D721Med (cell line): ENCODE data around the gene RNF130.

Source experiments
- DNase-seq: peaks from one replicate; pipeline ENCODE4 v3.0.0; 2011; ENCODE audit warnings: low spot score; ENCODE audit not compliant: insufficient read length
- FAIRE-seq: peaks from 2 replicates; lab custom pipeline; 2011; peaks lifted over from hg19 to GRCh38; lab: Jason Lieb, UNC
- CTCF ChIP-seq: IDR thresholded peaks from 2 replicates; pipeline ENCODE4 v1.5.1; 2012; ENCODE audit warnings: mild to moderate bottlenecking, control low read depth; ENCODE audit not compliant: insufficient read depth; ENCODE audit errors: missing control alignments

Gene RNF130

GRCh38 chr5:179953987-179954386, 117.6 kb downstream of the RNF130 start:
- TF ChIP-seq CTCF = no peak
- FAIRE-seq = no peak
- DNase-seq = no peak

GRCh38 chr5:179936976-179937681, 134.4 kb downstream of the RNF130 start:
- no peak for TF ChIP-seq CTCF

GRCh38 chr5:179930788-179931473, 140.6 kb downstream of the RNF130 start:
- FAIRE-seq (no peak), DNase-seq (no peak)
- TF ChIP-seq CTCF = no peak

More at GRCh38 chr5:179936976-179937681, 134.4 kb downstream of the RNF130 start:
- DNase-seq (no peak), FAIRE-seq (peak; percentile 77)

DNA sequence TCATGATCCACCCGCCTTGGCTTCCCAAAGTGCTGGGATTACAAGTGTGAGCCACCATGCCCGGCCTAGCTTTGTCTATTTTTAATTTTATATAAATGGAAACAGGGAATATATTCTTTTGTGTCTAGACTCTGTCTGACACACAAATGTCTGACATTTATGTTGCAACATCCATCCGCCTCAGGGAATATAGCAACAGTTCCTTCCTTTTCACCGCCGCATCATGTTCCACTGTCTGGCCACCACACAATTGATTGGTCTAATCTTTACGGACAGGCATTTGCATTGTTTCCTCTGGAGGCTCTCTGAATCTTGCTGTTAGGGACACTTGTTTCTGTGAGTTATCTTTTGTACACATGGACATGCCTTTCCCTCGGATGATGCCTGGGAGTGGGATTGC, 143.7 kb downstream of the RNF130 start:
- no peak for TF ChIP-seq CTCF
- no peak for FAIRE-seq
- DNase-seq = no peak

GRCh38 chr5:179926657-179927056, 144.9 kb downstream of the RNF130 start:
- DNase-seq (no peak), FAIRE-seq (no peak)
- TF ChIP-seq CTCF = no peak

- DNase-seq (no peak), FAIRE-seq (no peak)
- TF ChIP-seq CTCF = no peak
Observed at GRCh38 chr5:179923436-179923835, 148.1 kb downstream of the RNF130 start.

- no peak for FAIRE-seq
- TF ChIP-seq CTCF = no peak
Observed at GRCh38 chr5:179920175-179920574, 151.4 kb downstream of the RNF130 start.

More at GRCh38 chr5:179920175-179920574, 151.4 kb downstream of the RNF130 start:
- DNase-seq = no peak
